IMR-90 (cell line): ENCODE results near the gene DNMT3B. TPM values are rescaled to one million over a fixed set of nuclear protein-coding genes. Genes with fewer than 3 reads are reported as not detected.

Experiments
- RCOR1 ChIP-seq: IDR thresholded peaks from 2 replicates; pipeline ENCODE4 v1.6.1; 2012; ENCODE audit warnings: mild to moderate bottlenecking, low read length, improper control_type of control experiment; ENCODE audit not compliant: insufficient replicate concordance
- SMC3 ChIP-seq: fragments of 150-350 bp; IDR thresholded peaks from 2 replicates; pipeline ENCODE4 v1.6.1; 2016; ENCODE audit warnings: low read depth, mild to moderate bottlenecking, antibody characterized with exemption, low read length, moderate library complexity
- polyA plus RNA-seq, 3 experiments: library from polyadenylated mRNA; depleted of rRNA; stranded (reverse); fragments of >200 nt; gene quantifications; 2 replicates each; pipeline ENCODE4 v1.2.3, GENCODE V29; 2012; ENCODE audit warnings: low replicate concordance in 1 of 3
- total RNA-seq: library from RNA; depleted of rRNA; stranded (reverse); fragments of >200 nt; gene quantifications from 2 replicates; pipeline ENCODE4 v1.2.3, GENCODE V29; 2012

The DNMT3B gene
- total and polyA plus RNA-seq, 2 of the 4 experiments (the other 2 are of a cell fraction): 1.3 to 1.9 TPM

DNA sequence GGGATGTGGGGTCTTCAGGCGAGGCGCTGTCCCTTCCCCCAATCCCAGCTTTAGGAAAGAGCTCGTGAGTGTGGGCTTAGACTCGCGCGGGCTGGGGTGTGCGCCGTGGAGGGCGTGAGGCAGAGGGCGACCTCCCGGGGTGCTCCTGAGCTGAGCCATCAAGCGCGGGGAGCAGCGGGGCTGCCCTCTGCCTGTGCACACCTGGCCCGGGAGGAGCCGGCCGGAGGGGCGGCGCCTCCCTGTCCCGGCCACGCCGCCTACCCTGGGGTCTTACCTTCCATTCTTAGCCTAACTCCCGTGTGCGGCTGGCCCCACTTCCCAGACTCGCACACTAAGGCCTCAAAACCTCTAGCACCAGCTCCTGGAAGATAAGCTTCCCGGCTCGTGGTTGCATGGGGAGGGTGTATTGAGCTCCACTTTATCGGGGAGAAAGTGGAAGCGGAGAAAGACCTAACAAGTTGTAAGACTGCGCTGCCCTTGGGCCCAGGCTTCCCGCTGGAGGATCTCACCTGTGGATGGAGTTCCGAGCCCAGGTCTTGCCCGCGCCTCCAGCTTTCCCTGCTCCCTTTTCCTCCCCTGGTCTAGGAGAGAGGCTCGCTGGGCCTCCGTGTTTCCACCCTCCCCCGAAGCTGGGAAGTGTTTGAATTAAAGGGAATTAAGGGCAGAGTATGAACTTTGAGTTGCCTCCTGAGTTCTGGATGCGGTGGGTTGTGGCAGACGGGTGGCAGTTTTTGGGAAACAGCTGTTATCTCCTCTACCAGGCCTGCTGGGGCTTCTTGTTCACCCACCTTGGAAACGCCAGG is 1.2 kb downstream of the DNMT3B start (continued):
- TF ChIP-seq SMC3: no peak
- TF ChIP-seq RCOR1: no peak
